ENCODE results near the gene NAA20. TPM values are rescaled to one million over a fixed set of nuclear protein-coding genes. Genes with fewer than 3 reads are reported as not detected.

NAA20 gene
- total and polyA plus RNA-seq, 2 of the 13 experiments (the other 11 are each of a cell fraction or from before 2014, with no cell fraction given) = 81.9 to 82.8 TPM

GRCh38 chr20:19968028-19968427 is 49.1 kb upstream of the NAA20 start:
- in situ Hi-C loops (cut with HindIII; ENCODE audit: extremely low pct_ligation_motif_present, low pct_unique_long_range_greater_than_20kb) = no loop called here
- no TSS peak for BruUV-seq (replicated peaks)
- no peak overlapping the region for H2AFZ ChIP-seq (ENCODE audit: low read length)
- TF ChIP-seq ZNF274 (CRISPR knock-in tag; IDR thresholded peaks at IDR 0.05) (0 out of 2 replicates have a peak, but pooled peaks have one; percentile 33), CBX1 (IDR thresholded peaks at IDR 0.05; ENCODE audit: low read depth) (no peak), ZNF598 (CRISPR knock-in tag; IDR thresholded peaks at IDR 0.05; ENCODE audit: borderline replicate concordance) (0 out of 2 replicates have a peak, but pooled peaks have one; percentile 27), ZNF629 (CRISPR knock-in tag; conservative IDR thresholded peaks at IDR 0.05) (no peak), POLR2AphosphoS2 (IDR thresholded peaks at IDR 0.05; ENCODE audit: low read depth, low read length) (no peak), RBM22 (optimal IDR thresholded peaks at IDR 0.05; ENCODE audit: low read length) (no peak)
- no peak overlapping the region for H3K4me2 ChIP-seq (ENCODE audit: low read depth, low read length)
- POLR2A ChIA-PET = interaction anchor here (1.2 kb wide), 1 partner anchor 9 kb away, joined by 4 read pairs; no protein-coding TSS in a partner anchor
- no peak overlapping the region for H3K4me3 ChIP-seq (replicated peaks in 1 of 3; ENCODE audit: insufficient read depth in 1 of 3, low read depth in 2 of 3, low read length in 3 of 3)
- H3K79me2 ChIP-seq (ENCODE audit: insufficient read depth, low read length) = no peaks in the 10 kb centered on the region
- ATAC-seq (no peak), DNase-seq (ENCODE audit: low spot score) (no peak), FAIRE-seq (no peak)
- no peaks in the 10 kb centered on the region for H3K36me3 ChIP-seq (replicated peaks in 1 of 2; ENCODE audit: control insufficient read depth in 1 of 2, insufficient read depth in 2 of 2, low read length in 2 of 2)
- CTCF ChIA-PET (ENCODE audit: low intra/inter-chr PET ratio, low total read pairs) = no interaction called here
- WGBS (ENCODE audit: low lambda C conversion rate) = 37% methylated on average over 7 of the region's 7 CpGs
- H4K20me1 ChIP-seq (ENCODE audit: insufficient read depth, low read length) = no peaks in the 10 kb centered on the region
- H3K9me3 ChIP-seq (ENCODE audit: low read length) = no peaks in the 10 kb centered on the region
- peaks cover 57% of the 10 kb centered on the region for H3K4me1 ChIP-seq (ENCODE audit: insufficient read depth, low read length)
- H3K27ac ChIP-seq (ENCODE audit: extremely low read length, insufficient read depth, low read length) = no peak overlapping the region
- H3K27me3 ChIP-seq (ENCODE audit: control insufficient read depth in 1 of 2, insufficient read depth in 2 of 2, low read length in 2 of 2) = no peaks in the 10 kb centered on the region
- H3K9ac ChIP-seq (ENCODE audit: insufficient read depth, low read depth, low read length) = no peak overlapping the region
- intact Hi-C loops (cut with micrococcal nuclease; ENCODE audit: unreplicated experiment) = no loop called here

DNA sequence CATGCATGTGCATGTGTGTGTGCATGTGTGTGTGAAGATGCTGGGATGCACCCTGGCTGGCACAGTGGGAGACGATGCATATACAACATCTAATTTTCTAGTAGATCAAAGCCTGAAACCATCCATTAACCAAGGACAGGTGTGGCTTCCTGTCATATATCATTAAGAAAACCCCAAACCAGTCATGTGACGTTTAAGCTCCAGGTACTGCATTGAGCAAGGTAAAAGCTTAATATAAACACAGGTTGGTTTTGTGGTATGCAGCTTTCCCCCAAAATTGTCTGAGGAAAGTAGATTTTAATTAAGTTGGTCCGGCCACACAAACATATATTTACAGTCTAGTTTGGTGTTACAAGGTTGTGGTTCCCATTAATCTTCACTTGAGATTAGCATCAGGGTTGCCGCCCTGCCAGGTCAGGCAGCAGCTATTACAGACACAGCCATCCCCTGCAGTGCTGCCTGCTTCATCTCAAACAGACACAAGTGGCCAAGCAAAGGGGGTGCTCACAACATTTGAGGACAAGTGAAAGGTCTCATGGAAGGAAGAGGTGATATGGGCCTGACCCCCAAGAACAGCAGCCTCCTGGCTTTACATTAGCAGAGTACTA is 48.6 kb upstream of the NAA20 start:
- no peak for TF ChIP-seq NR2F1 (CRISPR knock-in tag; IDR thresholded peaks at IDR 0.05)
- no peak for TF ChIP-seq FOXM1 (CRISPR knock-in tag; IDR thresholded peaks at IDR 0.05)
- TF ChIP-seq SRF (IDR thresholded peaks at IDR 0.05; ENCODE audit: low read depth, low read length) = no peak
- TF ChIP-seq MZF1 (CRISPR knock-in tag; IDR thresholded peaks at IDR 0.05; ENCODE audit: borderline replicate concordance) = no peak
- TF ChIP-seq ZNF777 (CRISPR knock-in tag; IDR thresholded peaks at IDR 0.05) = no peak
- TF ChIP-seq ZMYM4 (CRISPR knock-in tag; IDR thresholded peaks at IDR 0.05) = no peak
- TF ChIP-seq ZNF274 (CRISPR knock-in tag; IDR thresholded peaks at IDR 0.05) = no peak
- no peak for TF ChIP-seq SNAI1 (CRISPR knock-in tag; IDR thresholded peaks at IDR 0.05; ENCODE audit: borderline replicate concordance)
- TF ChIP-seq ZNF709 (CRISPR knock-in tag; IDR thresholded peaks at IDR 0.05) = no peak
- TF ChIP-seq SMAD9 (CRISPR knock-in tag; IDR thresholded peaks at IDR 0.05) = no peak
- H3K9me3 ChIP-seq (ENCODE audit: low read length) = no peaks in the 10 kb centered on the region
- no peak overlapping the region for H3K9ac ChIP-seq (ENCODE audit: insufficient read depth, low read depth, low read length)
- no peak overlapping the region for H3K4me2 ChIP-seq (ENCODE audit: low read depth, low read length)
- no peak overlapping the region for H3K4me3 ChIP-seq (replicated peaks in 1 of 3; ENCODE audit: insufficient read depth in 1 of 3, low read depth in 2 of 3, low read length in 3 of 3)
- H3K36me3 ChIP-seq (replicated peaks in 1 of 2; ENCODE audit: control insufficient read depth in 1 of 2, insufficient read depth in 2 of 2, low read length in 2 of 2) = no peaks in the 10 kb centered on the region
- intact Hi-C loops (cut with micrococcal nuclease; ENCODE audit: unreplicated experiment) = no loop called here
- ATAC-seq (no peak), DNase-seq (ENCODE audit: low spot score) (no peak), FAIRE-seq (no peak)
- no TSS peak for BruUV-seq (replicated peaks)
- no peaks in the 10 kb centered on the region for H3K27me3 ChIP-seq (ENCODE audit: control insufficient read depth in 1 of 2, insufficient read depth in 2 of 2, low read length in 2 of 2)
- no peaks in the 10 kb centered on the region for H3K79me2 ChIP-seq (ENCODE audit: insufficient read depth, low read length)
- no peak overlapping the region for H3K27ac ChIP-seq (ENCODE audit: extremely low read length, insufficient read depth, low read length)
- ChIA-PET CTCF (ENCODE audit: low intra/inter-chr PET ratio, low total read pairs) (no interaction called here), POLR2A (no interaction called here)
- H4K20me1 ChIP-seq (ENCODE audit: insufficient read depth, low read length) = no peaks in the 10 kb centered on the region
- in situ Hi-C loops (cut with HindIII; ENCODE audit: extremely low pct_ligation_motif_present, low pct_unique_long_range_greater_than_20kb) = no loop called here
- 93% methylated on average over 4 of the region's 4 CpGs for WGBS (ENCODE audit: low lambda C conversion rate)
- H3K4me1 ChIP-seq (ENCODE audit: insufficient read depth, low read length) = peaks cover 52% of the 10 kb centered on the region
- no peak overlapping the region for H2AFZ ChIP-seq (ENCODE audit: low read length)
